CD14-positive monocyte (primary cell): ENCODE results near the gene ARHGAP33. TPM values are rescaled to one million over a fixed set of nuclear protein-coding genes. Genes with fewer than 3 reads are reported as not detected.

Experiments used
- DNase-seq, 3 donors: peaks; one replicate each; pipeline ENCODE4 v3.0.0-alpha.2; 2011 to 2022
- H2AFZ ChIP-seq: 2 replicates; pipeline ENCODE4 v1.6.0; 2012; ENCODE audit warnings: mild to moderate bottlenecking, low read depth, low read length, inconsistent platforms; ENCODE audit not compliant: insufficient read depth, poor library complexity, severe bottlenecking
- H3K27ac ChIP-seq, 2 donors: 1 replicate in 1 of 2; 2 replicates in 1 of 2; pipeline ENCODE4 v1.5.1; 2012 to 2013; ENCODE audit warnings: low read length in 2 of 2, control low read depth in 1 of 2, inconsistent platforms in 1 of 2, low read depth in 1 of 2, mild to moderate bottlenecking in 1 of 2
- H3K27me3 ChIP-seq, 2 donors: one replicate each; pipeline versions ENCODE4 v1.6.0 to v1.6.1; 2011 to 2013; ENCODE audit warnings: low read length in 2 of 2; ENCODE audit not compliant: control insufficient read depth in 2 of 2, insufficient read depth in 2 of 2
- H3K36me3 ChIP-seq, 2 donors: replicated peaks in 1 of 2; 1 replicate in 1 of 2; 2 replicates in 1 of 2; pipeline versions ENCODE4 v1.5.1 to v1.6.1; 2012 to 2013; ENCODE audit warnings: low read length in 2 of 2, control low read depth in 1 of 2, inconsistent platforms in 1 of 2, mild to moderate bottlenecking in 1 of 2; ENCODE audit not compliant: insufficient read depth in 2 of 2, control insufficient read depth in 1 of 2
- H3K4me1 ChIP-seq, 2 donors: 1 replicate in 1 of 2; 2 replicates in 1 of 2; pipeline versions ENCODE4 v1.5.1 to v1.6.1; 2012 to 2013; ENCODE audit warnings: low read length in 2 of 2, control low read depth in 1 of 2, inconsistent platforms in 1 of 2, mild to moderate bottlenecking in 1 of 2, moderate library complexity in 1 of 2; ENCODE audit not compliant: insufficient read depth in 2 of 2, control insufficient read depth in 1 of 2
- H3K4me2 ChIP-seq: replicated peaks from 2 replicates; pipeline ENCODE3; 2012; ENCODE audit warnings: low read length, moderate library complexity, mild to moderate bottlenecking; ENCODE audit not compliant: poor library complexity, severe bottlenecking; ENCODE audit errors: extremely low read depth
- H3K4me3 ChIP-seq, 3 experiments: fragments of 200-600 bp in 1 of 3; sonication (generic) in 1 of 3; replicated peaks in 1 of 3; 1 replicate in 2 of 3; 2 replicates in 1 of 3; pipeline ENCODE4 v1.5.1; 2011 to 2013; ENCODE audit warnings: low read length in 3 of 3, mild to moderate bottlenecking in 3 of 3, control low read depth in 2 of 3, low read depth in 2 of 3, inconsistent platforms in 1 of 3, moderate library complexity in 1 of 3
- H3K79me2 ChIP-seq: 2 replicates; pipeline ENCODE4 v1.6.0; 2012; ENCODE audit warnings: mild to moderate bottlenecking, control low read depth, inconsistent platforms, low read length, moderate library complexity; ENCODE audit not compliant: insufficient read depth
- H3K9ac ChIP-seq: 2 replicates; pipeline ENCODE4 v1.6.0; 2017; ENCODE audit warnings: low read length, mild to moderate bottlenecking; ENCODE audit not compliant: insufficient read depth, poor library complexity, severe bottlenecking
- H3K9me3 ChIP-seq, 2 donors: replicated peaks in 1 of 2; 1 replicate in 1 of 2; 2 replicates in 1 of 2; pipeline versions ENCODE4 v1.5.1 to v1.6.1; 2012 to 2013; ENCODE audit warnings: low read length in 2 of 2, control low read depth in 1 of 2; ENCODE audit not compliant: control insufficient read depth in 1 of 2, insufficient read depth in 1 of 2
- H4K20me1 ChIP-seq: 2 replicates; pipeline ENCODE4 v1.6.0; 2012; ENCODE audit warnings: mild to moderate bottlenecking, low read length, control low read depth, moderate library complexity; ENCODE audit not compliant: insufficient read depth
- H3K27ac Mint-ChIP-seq, 7 donors: one replicate each; pipeline ENCODE4 v1.8.0; 2020; ENCODE audit warnings: mild to moderate bottlenecking in 7 of 7, mixed read lengths in 7 of 7, moderate library complexity in 6 of 7, inconsistent platforms in 2 of 7
- H3K27me3 Mint-ChIP-seq, 3 donors: one replicate each; pipeline ENCODE4 v1.8.0; 2021 to 2022; ENCODE audit warnings: low read depth in 3 of 3, mild to moderate bottlenecking in 3 of 3, mixed read lengths in 3 of 3, moderate library complexity in 3 of 3, inconsistent platforms in 1 of 3
- H3K36me3 Mint-ChIP-seq, 2 donors: one replicate each; pipeline ENCODE4 v1.8.0; 2020; ENCODE audit warnings: mixed read lengths in 2 of 2, inconsistent platforms in 1 of 2, mild to moderate bottlenecking in 1 of 2
- H3K4me1 Mint-ChIP-seq: one replicate; pipeline ENCODE4 v1.8.0; 2020; ENCODE audit warnings: mild to moderate bottlenecking, mixed read lengths
- H3K4me3 Mint-ChIP-seq, 2 donors: one replicate each; pipeline ENCODE4 v1.8.0; 2020; ENCODE audit warnings: mild to moderate bottlenecking in 2 of 2, mixed read lengths in 2 of 2, moderate library complexity in 1 of 2
- H3K9me3 Mint-ChIP-seq, 7 donors: one replicate each; pipeline ENCODE4 v1.8.0; 2020 to 2022; ENCODE audit warnings: mixed read lengths in 7 of 7, mild to moderate bottlenecking in 6 of 7, moderate library complexity in 6 of 7, inconsistent platforms in 2 of 7
- WGBS: methylation state at CpG from one replicate; pipeline ENCODE4 v1.1.5; 2013; ENCODE audit warnings: missing lambda C conversion rate; ENCODE audit not compliant: insufficient coverage; 5-methylcytosine and 5-hydroxymethylcytosine counted together
- intact Hi-C, 2 donors: fragments of 100-400 bp; cut with micrococcal nuclease; formaldehyde crosslinking; loops; one replicate each; pipeline versions ENCODE4 v1.15.0 to v1.15.1; 2023
- polyA minus RNA-seq: library from RNA; depleted of rRNA, polyadenylated mRNA; stranded (reverse); fragments of >200 nt; gene quantifications from 2 replicates; pipeline ENCODE4 v1.2.3, GENCODE V29; 2012
- polyA plus RNA-seq, 3 donors: library from polyadenylated mRNA; depleted of rRNA in 1 of 3; unstranded in 2 of 3; stranded (reverse) in 1 of 3; fragments of 300-500 nt in 2 of 3; fragments of >200 nt in 1 of 3; fragmentation: Illumina TruSeq in 2 of 3; gene quantifications; 1 replicate in 2 of 3; 2 replicates in 1 of 3; pipeline ENCODE4 v1.2.3, GENCODE V29; 2012 to 2021
- total RNA-seq, 12 experiments: library from RNA in 1 of 12; stranded (reverse) in 1 of 12; fragments of 120-200 nt in 1 of 12; gene quantifications; one replicate each; pipeline ENCODE4 v1.2.4 and lab custom pipeline; 2013 to 2026; ENCODE audit warnings: mixed read lengths in 6 of 12, inconsistent platforms in 1 of 12
- TF ChIP-seq, protein P1 (sequence below): fragments of 200-600 bp; IDR thresholded peaks from one replicate; pipeline ENCODE4 v1.8.0; 2022; ENCODE audit warnings: antibody characterized with exemption, mild to moderate bottlenecking

The ARHGAP33 gene, protein sequence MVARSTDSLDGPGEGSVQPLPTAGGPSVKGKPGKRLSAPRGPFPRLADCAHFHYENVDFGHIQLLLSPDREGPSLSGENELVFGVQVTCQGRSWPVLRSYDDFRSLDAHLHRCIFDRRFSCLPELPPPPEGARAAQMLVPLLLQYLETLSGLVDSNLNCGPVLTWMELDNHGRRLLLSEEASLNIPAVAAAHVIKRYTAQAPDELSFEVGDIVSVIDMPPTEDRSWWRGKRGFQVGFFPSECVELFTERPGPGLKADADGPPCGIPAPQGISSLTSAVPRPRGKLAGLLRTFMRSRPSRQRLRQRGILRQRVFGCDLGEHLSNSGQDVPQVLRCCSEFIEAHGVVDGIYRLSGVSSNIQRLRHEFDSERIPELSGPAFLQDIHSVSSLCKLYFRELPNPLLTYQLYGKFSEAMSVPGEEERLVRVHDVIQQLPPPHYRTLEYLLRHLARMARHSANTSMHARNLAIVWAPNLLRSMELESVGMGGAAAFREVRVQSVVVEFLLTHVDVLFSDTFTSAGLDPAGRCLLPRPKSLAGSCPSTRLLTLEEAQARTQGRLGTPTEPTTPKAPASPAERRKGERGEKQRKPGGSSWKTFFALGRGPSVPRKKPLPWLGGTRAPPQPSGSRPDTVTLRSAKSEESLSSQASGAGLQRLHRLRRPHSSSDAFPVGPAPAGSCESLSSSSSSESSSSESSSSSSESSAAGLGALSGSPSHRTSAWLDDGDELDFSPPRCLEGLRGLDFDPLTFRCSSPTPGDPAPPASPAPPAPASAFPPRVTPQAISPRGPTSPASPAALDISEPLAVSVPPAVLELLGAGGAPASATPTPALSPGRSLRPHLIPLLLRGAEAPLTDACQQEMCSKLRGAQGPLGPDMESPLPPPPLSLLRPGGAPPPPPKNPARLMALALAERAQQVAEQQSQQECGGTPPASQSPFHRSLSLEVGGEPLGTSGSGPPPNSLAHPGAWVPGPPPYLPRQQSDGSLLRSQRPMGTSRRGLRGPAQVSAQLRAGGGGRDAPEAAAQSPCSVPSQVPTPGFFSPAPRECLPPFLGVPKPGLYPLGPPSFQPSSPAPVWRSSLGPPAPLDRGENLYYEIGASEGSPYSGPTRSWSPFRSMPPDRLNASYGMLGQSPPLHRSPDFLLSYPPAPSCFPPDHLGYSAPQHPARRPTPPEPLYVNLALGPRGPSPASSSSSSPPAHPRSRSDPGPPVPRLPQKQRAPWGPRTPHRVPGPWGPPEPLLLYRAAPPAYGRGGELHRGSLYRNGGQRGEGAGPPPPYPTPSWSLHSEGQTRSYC
- 0.23 TPM for total RNA-seq (2013)
- polyA plus RNA-seq, result 1 to 10 TPM in 1 of 3 donors, not detected in 2; 8.6 TPM
- polyA minus RNA-seq, result 1.0 and 3.9 TPM in 2 replicates
- 0.42 to 10.3 (median 1.1) reads per million in 11 experiments for total RNA-seq (lab: John Stamatoyannopoulos, UW)

DNA sequence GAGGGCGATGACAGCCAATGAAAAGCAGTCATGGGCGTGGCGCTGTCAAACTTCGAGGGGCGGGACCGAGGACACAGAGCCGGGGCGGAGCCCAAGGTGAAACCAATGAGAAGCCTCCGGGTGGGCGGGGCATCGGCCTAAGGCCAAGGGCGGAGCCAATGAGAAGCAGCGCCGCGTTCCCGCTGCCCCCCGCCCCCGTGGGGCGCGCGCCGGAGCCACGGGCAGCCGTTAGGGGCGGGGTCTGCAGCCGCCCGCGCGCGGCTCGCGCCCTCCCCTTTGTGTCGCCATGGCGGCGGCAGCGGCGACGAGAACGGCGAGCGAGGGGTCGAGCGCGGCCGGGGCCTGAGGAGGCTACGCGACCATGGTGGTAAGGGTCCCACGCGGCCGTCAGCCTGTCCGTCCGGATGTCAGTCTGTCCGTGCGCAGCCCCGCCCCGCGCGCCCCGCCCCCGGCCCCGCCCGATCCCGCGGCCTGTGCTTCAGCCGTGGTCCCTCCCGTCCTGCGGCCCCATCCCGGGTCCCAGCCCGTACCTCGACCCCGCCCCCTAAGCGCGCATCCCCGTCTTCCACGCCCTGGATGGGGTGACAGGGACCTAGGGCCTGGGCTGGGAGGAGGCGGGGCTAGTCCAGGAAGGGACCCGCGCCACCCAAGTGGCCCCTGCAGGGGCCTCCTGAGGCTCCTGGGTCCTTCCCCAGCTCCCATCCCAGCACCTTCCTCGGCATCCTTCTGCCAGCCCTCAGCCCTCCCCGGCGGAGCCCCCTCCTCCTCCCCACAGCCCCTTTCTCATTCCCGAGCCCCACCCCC lies at the start of gene ARHGAP33:
Gene ARHGAP33 (plus strand): TSS at position 267 of the 804 bp plus-strand sequence. CDS start 95 bp downstream, at position 362.
- H3K4me3 Mint-ChIP-seq, result peak within 1 kb of the TSS; percentile 84 to 85
- H3K36me3 Mint-ChIP-seq, result peaks cover 13 to 20% of the 10 kb centered on the region in 2 donors
- peak within 1 kb of the TSS; percentile 63 to 80 (median 73) for H3K4me3 ChIP-seq
- H4K20me1 ChIP-seq, result no peaks in the 10 kb centered on the region
- peak within 1 kb of the TSS; percentile 80 for H2AFZ ChIP-seq
- H3K27ac Mint-ChIP-seq, result peak within 1 kb of the TSS in 4 of 7 donors; percentile 21 to 80 (median 48)
- under 1% methylated on average over 65 of the region's 82 CpGs for WGBS
- intact Hi-C loops, result loop anchor here in 1 of 2 donors (5.0 to 10.0 kb wide), 3 partner anchors 33 to 279 kb away; partner anchors contain the start of genes IGFLR1, THAP8 and WDR62
- H3K9me3 ChIP-seq, result no peaks in the 10 kb centered on the region
- H3K27me3 ChIP-seq, result no peaks in the 10 kb centered on the region
- peaks cover 5 to 9% of the 10 kb centered on the region in 2 donors for H3K36me3 ChIP-seq
- H3K9me3 Mint-ChIP-seq, result no peaks in the 10 kb centered on the region
- H3K4me1 ChIP-seq, result peaks cover 14 to 19% of the 10 kb centered on the region in 2 donors
- peaks cover 0 to 5% (median 4%) of the 10 kb centered on the region in 3 donors for H3K27me3 Mint-ChIP-seq
- H3K4me1 Mint-ChIP-seq, result peaks cover 23% of the 10 kb centered on the region
- H3K9ac ChIP-seq, result peak within 1 kb of the TSS; percentile 56
- TF ChIP-seq, protein P1, sequence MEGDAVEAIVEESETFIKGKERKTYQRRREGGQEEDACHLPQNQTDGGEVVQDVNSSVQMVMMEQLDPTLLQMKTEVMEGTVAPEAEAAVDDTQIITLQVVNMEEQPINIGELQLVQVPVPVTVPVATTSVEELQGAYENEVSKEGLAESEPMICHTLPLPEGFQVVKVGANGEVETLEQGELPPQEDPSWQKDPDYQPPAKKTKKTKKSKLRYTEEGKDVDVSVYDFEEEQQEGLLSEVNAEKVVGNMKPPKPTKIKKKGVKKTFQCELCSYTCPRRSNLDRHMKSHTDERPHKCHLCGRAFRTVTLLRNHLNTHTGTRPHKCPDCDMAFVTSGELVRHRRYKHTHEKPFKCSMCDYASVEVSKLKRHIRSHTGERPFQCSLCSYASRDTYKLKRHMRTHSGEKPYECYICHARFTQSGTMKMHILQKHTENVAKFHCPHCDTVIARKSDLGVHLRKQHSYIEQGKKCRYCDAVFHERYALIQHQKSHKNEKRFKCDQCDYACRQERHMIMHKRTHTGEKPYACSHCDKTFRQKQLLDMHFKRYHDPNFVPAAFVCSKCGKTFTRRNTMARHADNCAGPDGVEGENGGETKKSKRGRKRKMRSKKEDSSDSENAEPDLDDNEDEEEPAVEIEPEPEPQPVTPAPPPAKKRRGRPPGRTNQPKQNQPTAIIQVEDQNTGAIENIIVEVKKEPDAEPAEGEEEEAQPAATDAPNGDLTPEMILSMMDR, result no peak
- H3K79me2 ChIP-seq, result peaks cover 20% of the 10 kb centered on the region
- DNase-seq, result peak; percentile 95 to 99 (median 97)
- H3K27ac ChIP-seq, result peak within 1 kb of the TSS in 1 of 2 donors; percentile 45
- peak within 1 kb of the TSS; percentile 87 for H3K4me2 ChIP-seq
